Osteocyte (in vitro differentiated cells): ENCODE results near the gene IPO11. TPM values are rescaled to one million over a fixed set of nuclear protein-coding genes. Genes with fewer than 3 reads are reported as not detected.

Experiments
- DNase-seq: peaks from one replicate; pipeline ENCODE4 v3.0.0; 2021; ENCODE audit warnings: mixed read lengths; ENCODE audit not compliant: unreplicated experiment; ENCODE audit errors: extremely low spot score
- H3K27ac Mint-ChIP-seq: one replicate; pipeline ENCODE4 v1.8.0; 2021; ENCODE audit warnings: mild to moderate bottlenecking, mixed read lengths; ENCODE audit not compliant: unreplicated experiment
- H3K27me3 Mint-ChIP-seq: one replicate; pipeline ENCODE4 v1.8.0; 2021; ENCODE audit warnings: mixed read lengths; ENCODE audit not compliant: unreplicated experiment
- H3K36me3 Mint-ChIP-seq: one replicate; pipeline ENCODE4 v1.8.0; 2021; ENCODE audit warnings: mixed read lengths; ENCODE audit not compliant: unreplicated experiment
- H3K4me1 Mint-ChIP-seq: one replicate; pipeline ENCODE4 v1.8.0; 2021; ENCODE audit warnings: mixed read lengths; ENCODE audit not compliant: unreplicated experiment
- H3K4me3 Mint-ChIP-seq: one replicate; pipeline ENCODE4 v1.8.0; 2021; ENCODE audit warnings: mild to moderate bottlenecking, moderate library complexity, mixed read lengths; ENCODE audit not compliant: unreplicated experiment
- H3K9me3 Mint-ChIP-seq: one replicate; pipeline ENCODE4 v1.8.0; 2021; ENCODE audit warnings: mixed read lengths; ENCODE audit not compliant: unreplicated experiment
- total RNA-seq: library from RNA; stranded (reverse); gene quantifications from 2 replicates; pipeline ENCODE4 v1.2.1, GENCODE V29; 2021
- TF ChIP-seq, protein P1 (sequence below): fragments of 200-600 bp; sonication (generic); IDR thresholded peaks from 2 replicates; pipeline ENCODE4 v1.5.0; 2021; ENCODE audit warnings: antibody characterized with exemption, mild to moderate bottlenecking, moderate library complexity

The IPO11 gene
- total RNA-seq, 1 donor from 2014 or later: 30.6 TPM

GRCh38 chr5:62418462-62419076, 6.0 kb downstream of the IPO11 start:
- Mint-ChIP-seq H3K36me3 (no peaks in the 10 kb centered on the region), H3K4me1 (peaks cover 9% of the 10 kb centered on the region), H3K9me3 (no peaks in the 10 kb centered on the region), H3K4me3 (no peak overlapping the region), H3K27ac (no peak overlapping the region), H3K27me3 (no peaks in the 10 kb centered on the region)
- DNase-seq: no peak
- TF ChIP-seq, protein P1, sequence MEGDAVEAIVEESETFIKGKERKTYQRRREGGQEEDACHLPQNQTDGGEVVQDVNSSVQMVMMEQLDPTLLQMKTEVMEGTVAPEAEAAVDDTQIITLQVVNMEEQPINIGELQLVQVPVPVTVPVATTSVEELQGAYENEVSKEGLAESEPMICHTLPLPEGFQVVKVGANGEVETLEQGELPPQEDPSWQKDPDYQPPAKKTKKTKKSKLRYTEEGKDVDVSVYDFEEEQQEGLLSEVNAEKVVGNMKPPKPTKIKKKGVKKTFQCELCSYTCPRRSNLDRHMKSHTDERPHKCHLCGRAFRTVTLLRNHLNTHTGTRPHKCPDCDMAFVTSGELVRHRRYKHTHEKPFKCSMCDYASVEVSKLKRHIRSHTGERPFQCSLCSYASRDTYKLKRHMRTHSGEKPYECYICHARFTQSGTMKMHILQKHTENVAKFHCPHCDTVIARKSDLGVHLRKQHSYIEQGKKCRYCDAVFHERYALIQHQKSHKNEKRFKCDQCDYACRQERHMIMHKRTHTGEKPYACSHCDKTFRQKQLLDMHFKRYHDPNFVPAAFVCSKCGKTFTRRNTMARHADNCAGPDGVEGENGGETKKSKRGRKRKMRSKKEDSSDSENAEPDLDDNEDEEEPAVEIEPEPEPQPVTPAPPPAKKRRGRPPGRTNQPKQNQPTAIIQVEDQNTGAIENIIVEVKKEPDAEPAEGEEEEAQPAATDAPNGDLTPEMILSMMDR: no peak

- Mint-ChIP-seq H3K4me1 (no peaks in the 10 kb centered on the region), H3K9me3 (no peaks in the 10 kb centered on the region), H3K36me3 (no peaks in the 10 kb centered on the region), H3K27ac (no peak overlapping the region), H3K27me3 (no peaks in the 10 kb centered on the region), H3K4me3 (no peak overlapping the region)
- no peak for DNase-seq
- TF ChIP-seq, protein P1: no peak
Observed at GRCh38 chr5:62419609-62420008, 7.0 kb downstream of the IPO11 start.

DNA sequence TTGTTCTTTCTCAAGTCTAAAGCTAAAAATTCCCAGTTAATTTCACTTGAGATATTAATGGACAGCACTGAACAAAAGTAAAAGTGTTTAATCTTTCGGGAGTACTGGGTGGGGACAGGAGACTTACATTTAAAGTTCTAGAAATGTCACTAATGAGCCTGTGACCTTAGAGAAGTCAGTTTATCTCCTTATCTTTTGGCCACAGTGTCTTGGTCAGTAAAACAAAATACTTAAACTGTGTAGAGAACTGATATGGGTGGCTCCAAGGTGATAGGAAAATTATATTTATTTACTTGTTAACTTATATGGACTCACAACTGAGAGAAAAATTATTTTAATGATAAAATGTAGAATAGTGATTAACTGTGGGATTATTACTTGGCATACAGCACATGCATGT, 8.9 kb downstream of the IPO11 start:
- Mint-ChIP-seq H3K27ac (no peak overlapping the region), H3K27me3 (no peaks in the 10 kb centered on the region), H3K4me1 (no peaks in the 10 kb centered on the region), H3K4me3 (no peak overlapping the region), H3K36me3 (no peaks in the 10 kb centered on the region), H3K9me3 (no peaks in the 10 kb centered on the region)
- TF ChIP-seq, protein P1: no peak
- DNase-seq: no peak

GRCh38 chr5:62424763-62425162, 12.2 kb downstream of the IPO11 start:
- H3K27ac Mint-ChIP-seq: no peak overlapping the region
- no peaks in the 10 kb centered on the region for H3K27me3 Mint-ChIP-seq

More at GRCh38 chr5:62424763-62425162, 12.2 kb downstream of the IPO11 start:
- H3K4me1 Mint-ChIP-seq: no peaks in the 10 kb centered on the region
- H3K9me3 Mint-ChIP-seq: no peaks in the 10 kb centered on the region
- TF ChIP-seq, protein P1: no peak
- no peaks in the 10 kb centered on the region for H3K36me3 Mint-ChIP-seq
- no peak for DNase-seq
- H3K4me3 Mint-ChIP-seq: no peak overlapping the region
